WTC11 (cell line): Measurements from ENCODE around the gene OSBPL5. TPM values are rescaled to one million over a fixed set of nuclear protein-coding genes. Genes with fewer than 3 reads are reported as not detected.
A peak's percentile ranks its signal among the peaks of the same experiment; 100 is the strongest.
"Not testable (repeated sequence)": the region's sequence is repeated elsewhere in the genome, so short reads cannot be mapped to it uniquely, and the experiment has no call there.

Source experiments
- ATAC-seq: fragments of 200-7000 bp; cut with Tn5 transposase; 2 replicates; pipeline ENCODE4 v1.10.0; 2021; ENCODE audit warnings: mild to moderate bottlenecking, moderate library complexity
- CTCF ChIA-PET: fragments of 300-600 bp; sonication (Branson Sonifier 250); formaldehyde crosslinking; loops from one replicate; lab custom pipeline; 2021; ENCODE audit warnings: antibody characterized with exemption; lab: Charles Lee
- POLR2A ChIA-PET: fragments of 350-600 bp; sonication (Branson Sonifier 250); formaldehyde crosslinking; loops from one replicate; lab custom pipeline; 2021; ENCODE audit warnings: antibody characterized with exemption; lab: Charles Lee
- DNase-seq: peaks from one replicate; pipeline ENCODE4 v3.0.0; 2021; ENCODE audit warnings: low spot score
- H3K27ac Mint-ChIP-seq: 2 replicates; pipeline ENCODE4 v1.8.0; 2021; ENCODE audit warnings: mixed read lengths
- H3K27me3 Mint-ChIP-seq: 2 replicates; pipeline ENCODE4 v1.8.0; 2021; ENCODE audit warnings: low read depth, mild to moderate bottlenecking, moderate library complexity, mixed read lengths
- H3K36me3 Mint-ChIP-seq: 2 replicates; pipeline ENCODE4 v1.8.0; 2021; ENCODE audit warnings: mixed read lengths
- H3K4me1 Mint-ChIP-seq: 2 replicates; pipeline ENCODE4 v1.8.0; 2022; ENCODE audit warnings: mixed read lengths
- H3K4me3 Mint-ChIP-seq: 2 replicates; pipeline ENCODE4 v1.8.0; 2021; ENCODE audit warnings: mild to moderate bottlenecking, moderate library complexity, mixed read lengths
- H3K9me3 Mint-ChIP-seq: 2 replicates; pipeline ENCODE4 v1.8.0; 2021; ENCODE audit warnings: mixed read lengths
- CREM ChIP-seq: sonication (generic); formaldehyde crosslinking; IDR thresholded peaks from 2 replicates; pipeline ENCODE4 v1.8.1; 2022; ENCODE audit warnings: mild to moderate bottlenecking, missing genetic modification reagents, moderate library complexity
- ESRRA ChIP-seq: sonication (generic); formaldehyde crosslinking; IDR thresholded peaks from 2 replicates; pipeline ENCODE4 v1.8.1; 2022; ENCODE audit warnings: mild to moderate bottlenecking, missing genetic modification reagents, borderline replicate concordance
- ETV6 ChIP-seq: sonication (generic); formaldehyde crosslinking; IDR thresholded peaks from 2 replicates; pipeline ENCODE4 v1.8.1; 2022; ENCODE audit warnings: mild to moderate bottlenecking, missing genetic modification reagents
- FOXP1 ChIP-seq: sonication (generic); formaldehyde crosslinking; IDR thresholded peaks from 2 replicates; pipeline ENCODE4 v1.8.0; 2022; ENCODE audit warnings: missing genetic modification reagents, mild to moderate bottlenecking, moderate library complexity, borderline replicate concordance
- GRHL2 ChIP-seq: fragments of 250-450 bp; sonication (Bioruptor Pico); IDR thresholded peaks from 2 replicates; pipeline ENCODE4 v1.8.0; 2022; ENCODE audit warnings: mild to moderate bottlenecking, moderate library complexity; ENCODE audit not compliant: insufficient replicate concordance, severe bottlenecking
- JAZF1 ChIP-seq: fragments of 250-450 bp; sonication (Bioruptor Pico); IDR thresholded peaks from 2 replicates; pipeline ENCODE4 v1.9.0; 2021; ENCODE audit warnings: moderate library complexity, mild to moderate bottlenecking, inconsistent platforms
- OVOL2 ChIP-seq: fragments of 250-450 bp; sonication (Bioruptor Pico); IDR thresholded peaks from 2 replicates; pipeline ENCODE4 v1.9.0; 2021; ENCODE audit warnings: mild to moderate bottlenecking, borderline replicate concordance
- RORB ChIP-seq: fragments of 250-450 bp; sonication (Bioruptor Pico); IDR thresholded peaks from 2 replicates; pipeline ENCODE4 v1.9.0; 2021; ENCODE audit warnings: mild to moderate bottlenecking
- SMAD3 ChIP-seq: sonication (generic); formaldehyde crosslinking; IDR thresholded peaks from 2 replicates; pipeline ENCODE4 v1.8.0; 2022; ENCODE audit warnings: missing genetic modification reagents, mild to moderate bottlenecking, borderline replicate concordance
- STAT6 ChIP-seq: sonication (generic); formaldehyde crosslinking; conservative IDR thresholded peaks from 2 replicates; pipeline ENCODE4 v1.8.1; 2023; ENCODE audit warnings: mild to moderate bottlenecking, low read depth, missing genetic modification reagents, moderate library complexity
- TEAD1 ChIP-seq: sonication (generic); formaldehyde crosslinking; IDR thresholded peaks from 2 replicates; pipeline ENCODE4 v1.8.0; 2022; ENCODE audit warnings: mild to moderate bottlenecking, missing genetic modification reagents
- TEAD4 ChIP-seq: sonication (generic); formaldehyde crosslinking; IDR thresholded peaks from 2 replicates; pipeline ENCODE4 v1.8.0; 2022; ENCODE audit warnings: mild to moderate bottlenecking, missing genetic modification reagents
- ZBTB21 ChIP-seq: sonication (generic); formaldehyde crosslinking; IDR thresholded peaks from 2 replicates; pipeline ENCODE4 v1.8.1; 2023; ENCODE audit warnings: mild to moderate bottlenecking, missing genetic modification reagents, borderline replicate concordance
- ZNF138 ChIP-seq: sonication (generic); formaldehyde crosslinking; conservative IDR thresholded peaks from 2 replicates; pipeline ENCODE4 v1.8.1; 2022; ENCODE audit warnings: mild to moderate bottlenecking, moderate library complexity, missing genetic modification reagents
- ZNF416 ChIP-seq: fragments of 250-450 bp; sonication (Bioruptor Pico); IDR thresholded peaks from 2 replicates; pipeline ENCODE4 v1.9.0; 2021; ENCODE audit warnings: mild to moderate bottlenecking, inconsistent platforms
- ZNF671 ChIP-seq: fragments of 250-450 bp; sonication (Bioruptor Pico); IDR thresholded peaks from 2 replicates; pipeline ENCODE4 v1.8.0; 2021; ENCODE audit warnings: mild to moderate bottlenecking
- total RNA-seq: library from RNA; stranded (reverse); gene quantifications from 3 replicates; pipeline ENCODE4 v1.2.3, GENCODE V29; 2021
- TF ChIP-seq, protein P1 (sequence below): sonication (generic); formaldehyde crosslinking; IDR thresholded peaks from 2 replicates; pipeline ENCODE4 v1.8.0; 2022; ENCODE audit warnings: mild to moderate bottlenecking, missing genetic modification reagents
- TF ChIP-seq, protein P2 (sequence below): sonication (generic); formaldehyde crosslinking; IDR thresholded peaks from 2 replicates; pipeline ENCODE4 v1.8.0; 2023; ENCODE audit warnings: missing genetic modification reagents

Gene OSBPL5
- total RNA-seq, 1 experiment from 2014 or later, result 17.7 TPM

GRCh38 chr11:3063876-3064275 is 101.2 kb downstream of the OSBPL5 start:
- H3K9me3 Mint-ChIP-seq, result peaks cover 22% of the 10 kb centered on the region
- peaks cover 21% of the 10 kb centered on the region for H3K4me1 Mint-ChIP-seq
- ChIA-PET POLR2A (interaction anchor here (0.6 kb wide), 1 partner anchor 982 kb away, joined by 3 read pairs; no protein-coding TSS in a partner anchor), CTCF (interaction anchor here (1.8 kb wide), 1 partner anchor 28 kb away, joined by 7 read pairs; no protein-coding TSS in a partner anchor)
- DNase-seq, result peak; percentile 40
- ATAC-seq, result peak; percentile 71
- TF ChIP-seq TEAD1 (CRISPR knock-in tag), result peak; percentile 81; the same call in 1 of the 2 replicates
- TF ChIP-seq TEAD4 (CRISPR knock-in tag), result 0 out of 2 replicates have a peak, but pooled peaks have one; percentile 27
- TF ChIP-seq, protein P1, sequence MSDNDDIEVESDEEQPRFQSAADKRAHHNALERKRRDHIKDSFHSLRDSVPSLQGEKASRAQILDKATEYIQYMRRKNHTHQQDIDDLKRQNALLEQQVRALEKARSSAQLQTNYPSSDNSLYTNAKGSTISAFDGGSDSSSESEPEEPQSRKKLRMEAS (CRISPR knock-in tag), result 0 out of 2 replicates have a peak, but pooled peaks have one; percentile 24
- TF ChIP-seq ETV6 (CRISPR knock-in tag), result 0 out of 2 replicates have a peak, but pooled peaks have one; percentile 43
- not testable (repeated sequence) for H3K27me3 Mint-ChIP-seq, H3K4me3 Mint-ChIP-seq
- H3K36me3 Mint-ChIP-seq, result peaks cover 23% of the 10 kb centered on the region
- H3K27ac Mint-ChIP-seq, result peak overlapping the region; percentile 69

GRCh38 chr11:3063432-3063831 is 101.7 kb downstream of the OSBPL5 start:
- CTCF ChIA-PET, result interaction anchor here (1.8 kb wide), 1 partner anchor 28 kb away, joined by 7 read pairs; no protein-coding TSS in a partner anchor
- H3K9me3 Mint-ChIP-seq, result peaks cover 22% of the 10 kb centered on the region

DNA sequence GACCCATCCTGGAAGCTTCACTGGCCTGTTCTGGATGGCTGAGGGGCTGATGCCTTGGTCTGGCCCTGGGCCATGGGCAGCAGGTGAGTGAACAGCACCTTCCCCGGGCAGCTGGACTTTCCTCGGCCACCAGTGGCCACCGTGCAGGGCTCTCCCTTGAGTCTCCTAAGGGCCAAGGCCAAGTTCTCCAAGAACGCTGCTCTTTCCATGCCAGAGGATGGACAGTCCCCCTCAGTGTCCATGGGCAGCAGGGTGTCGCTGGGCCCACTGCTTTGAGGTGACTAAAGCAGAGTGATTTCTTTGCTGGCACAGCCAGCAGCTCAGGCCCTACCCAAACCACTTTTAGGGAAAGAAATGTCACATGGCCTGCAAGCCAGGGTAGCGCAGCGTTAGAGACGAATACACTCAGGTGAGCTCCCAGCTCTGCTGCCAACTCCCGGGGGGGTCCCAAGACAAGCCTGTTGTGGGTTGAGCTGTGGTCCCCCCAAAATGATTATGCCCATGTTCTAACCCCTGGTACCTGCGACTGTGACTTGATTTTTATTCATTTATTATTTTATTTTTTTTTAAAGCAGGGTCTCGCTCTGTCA is 104.6 kb downstream of the OSBPL5 start:
- no peak overlapping the region for H3K4me3 Mint-ChIP-seq
- peaks cover 18% of the 10 kb centered on the region for H3K36me3 Mint-ChIP-seq
- H3K4me1 Mint-ChIP-seq, result peaks cover 35% of the 10 kb centered on the region
- H3K27ac Mint-ChIP-seq, result no peak overlapping the region
- H3K9me3 Mint-ChIP-seq, result peaks cover 17% of the 10 kb centered on the region
- ChIA-PET POLR2A (no interaction called here), CTCF (interaction anchor here (5.8 kb wide), 1 partner anchor 31 kb away, joined by 32 read pairs; no protein-coding TSS in a partner anchor)
- TF ChIP-seq SMAD3 (CRISPR knock-in tag) (no peak), ZNF416 (CRISPR knock-in tag) (no peak), FOXP1 (CRISPR knock-in tag) (no peak), ZNF671 (CRISPR knock-in tag) (no peak), CREM (CRISPR knock-in tag) (no peak), ZBTB21 (CRISPR knock-in tag) (no peak), GRHL2 (CRISPR knock-in tag) (no peak), STAT6 (CRISPR knock-in tag) (no peak), RORB (no peak), OVOL2 (no peak), ESRRA (no peak), JAZF1 (no peak), ZNF138 (no peak)
- TF ChIP-seq, protein P2, sequence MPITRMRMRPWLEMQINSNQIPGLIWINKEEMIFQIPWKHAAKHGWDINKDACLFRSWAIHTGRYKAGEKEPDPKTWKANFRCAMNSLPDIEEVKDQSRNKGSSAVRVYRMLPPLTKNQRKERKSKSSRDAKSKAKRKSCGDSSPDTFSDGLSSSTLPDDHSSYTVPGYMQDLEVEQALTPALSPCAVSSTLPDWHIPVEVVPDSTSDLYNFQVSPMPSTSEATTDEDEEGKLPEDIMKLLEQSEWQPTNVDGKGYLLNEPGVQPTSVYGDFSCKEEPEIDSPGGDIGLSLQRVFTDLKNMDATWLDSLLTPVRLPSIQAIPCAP (CRISPR knock-in tag), result no peak
- TF ChIP-seq, protein P1 (CRISPR knock-in tag), result no peak
- H3K27me3 Mint-ChIP-seq, result peaks cover 6% of the 10 kb centered on the region
- DNase-seq, result no peak
- ATAC-seq, result no peak

More at GRCh38 chr11:3063432-3063831, 101.7 kb downstream of the OSBPL5 start:
- H3K36me3 Mint-ChIP-seq, result peaks cover 23% of the 10 kb centered on the region
- POLR2A ChIA-PET, result interaction anchor here (0.6 kb wide), 1 partner anchor 982 kb away, joined by 3 read pairs; no protein-coding TSS in a partner anchor
- H3K27ac Mint-ChIP-seq, DNase-seq, ATAC-seq, H3K27me3 Mint-ChIP-seq, H3K4me3 Mint-ChIP-seq: not testable (repeated sequence)
- peaks cover 22% of the 10 kb centered on the region for H3K4me1 Mint-ChIP-seq
